Endothelial cell of umbilical vein (primary cell): Measurements from ENCODE around the gene CBX4. TPM values are rescaled to one million over a fixed set of nuclear protein-coding genes. Genes with fewer than 3 reads are reported as not detected.

ENCODE experiments used
- BruUV-seq: library from RNA; stranded (reverse); fragments of 400-500 nt; replicated peaks from 2 replicates; lab custom pipeline; 2021; lab: Mats Ljungman, UMichigan
- CTCF ChIA-PET: fragments of 300-600, 350-600 bp; sonication (Branson Sonifier 250); formaldehyde crosslinking; loops from one replicate; lab custom pipeline; 2021; ENCODE audit warnings: antibody characterized with exemption, inconsistent platforms; lab: Charles Lee
- POLR2A ChIA-PET: fragments of 300-600, 350-600 bp; sonication (Branson Sonifier 250); formaldehyde crosslinking; loops from one replicate; lab custom pipeline; 2021; ENCODE audit warnings: antibody characterized with exemption, inconsistent platforms; lab: Charles Lee
- DNase-seq: peaks from one replicate; pipeline ENCODE4 v3.0.0-alpha.2; 2011; ENCODE audit warnings: low read depth, low spot score
- FAIRE-seq: peaks from 2 replicates; lab custom pipeline; 2011; peaks lifted over from hg19 to GRCh38; lab: Jason Lieb, UNC
- H2AFZ ChIP-seq: 2 replicates; pipeline ENCODE4 v1.6.0; 2012; ENCODE audit warnings: low read depth, low read length, control low read depth, inconsistent platforms
- H3K27ac ChIP-seq: 2 replicates; pipeline ENCODE4 v1.5.1; 2011; ENCODE audit warnings: low read depth, mild to moderate bottlenecking, control low read depth, low read length, moderate library complexity; ENCODE audit not compliant: insufficient read depth
- H3K27me3 ChIP-seq, 2 experiments: 2 replicates each; pipeline versions ENCODE4 v1.6.0 to v1.6.1; 2011; ENCODE audit warnings: low read length in 2 of 2, mixed read lengths in 1 of 2; ENCODE audit not compliant: control insufficient read depth in 2 of 2, insufficient read depth in 2 of 2
- H3K36me3 ChIP-seq, 2 experiments: 2 replicates in 1 of 2; 3 replicates in 1 of 2; pipeline ENCODE4 v1.5.1; 2011; ENCODE audit warnings: low read length in 2 of 2, mild to moderate bottlenecking in 1 of 2, moderate library complexity in 1 of 2; ENCODE audit not compliant: control insufficient read depth in 2 of 2, insufficient read depth in 2 of 2; ENCODE audit errors: extremely low read depth in 1 of 2
- H3K4me1 ChIP-seq: 3 replicates; pipeline ENCODE4 v1.5.1; 2011; ENCODE audit warnings: mild to moderate bottlenecking, low read length; ENCODE audit not compliant: control insufficient read depth, insufficient read depth; ENCODE audit errors: extremely low read depth
- H3K4me2 ChIP-seq: 2 replicates; pipeline ENCODE4 v1.6.1; 2011; ENCODE audit warnings: low read length, control low read depth, mixed read lengths; ENCODE audit not compliant: insufficient read depth
- H3K4me3 ChIP-seq, 3 experiments: fragments of 200-600 bp in 1 of 3; sonication (generic), shearing (Covaris generic) in 1 of 3; replicated peaks in 1 of 3; 2 replicates each; pipeline ENCODE4 v1.5.1; 2011 to 2016; ENCODE audit warnings: control low read depth in 3 of 3, low read length in 3 of 3, mild to moderate bottlenecking in 2 of 3, inconsistent platforms in 1 of 3, low read depth in 1 of 3, moderate library complexity in 1 of 3; ENCODE audit not compliant: insufficient read depth in 1 of 3
- H3K79me2 ChIP-seq: 2 replicates; pipeline ENCODE4 v1.6.0; 2012; ENCODE audit warnings: low read length, inconsistent platforms; ENCODE audit not compliant: control insufficient read depth, insufficient read depth
- H3K9ac ChIP-seq: replicated peaks from 2 replicates; pipeline ENCODE3; 2011; ENCODE audit warnings: low read length, control low read depth; ENCODE audit not compliant: insufficient read depth; ENCODE audit errors: extremely low read depth
- H3K9me1 ChIP-seq: replicated peaks from 3 replicates; pipeline ENCODE4 v1.6.0; 2011; ENCODE audit warnings: mild to moderate bottlenecking, low read length; ENCODE audit not compliant: control insufficient read depth, insufficient read depth; ENCODE audit errors: extremely low read depth
- H3K9me3 ChIP-seq: replicated peaks from 2 replicates; pipeline ENCODE4 v1.5.1; 2012; ENCODE audit warnings: low read length, inconsistent platforms; ENCODE audit not compliant: control insufficient read depth, insufficient read depth
- H4K20me1 ChIP-seq: replicated peaks from 2 replicates; pipeline ENCODE3; 2011; ENCODE audit warnings: mild to moderate bottlenecking, low read length; ENCODE audit not compliant: control insufficient read depth, insufficient read depth; ENCODE audit errors: extremely low read depth
- CTCF ChIP-seq, 2 donors: IDR thresholded peaks; 1 replicate in 1 of 2; 2 replicates in 1 of 2; pipeline ENCODE4 v1.5.1; 2011; ENCODE audit warnings: low read length in 2 of 2, mild to moderate bottlenecking in 2 of 2, moderate library complexity in 2 of 2, control low read depth in 1 of 2, inconsistent platforms in 1 of 2, low read depth in 1 of 2; ENCODE audit not compliant: insufficient read depth in 1 of 2; ENCODE audit errors: extremely low read depth in 1 of 2
- EZH2 ChIP-seq: IDR thresholded peaks from 2 replicates; pipeline ENCODE4 v1.6.1; 2012; ENCODE audit warnings: borderline replicate concordance, low read depth, mild to moderate bottlenecking, moderate library complexity, low read length, inconsistent platforms; ENCODE audit not compliant: severe bottlenecking
- FOS ChIP-seq: IDR thresholded peaks from 2 replicates; pipeline ENCODE4 v1.6.1; 2011; ENCODE audit warnings: mild to moderate bottlenecking, low read length, moderate library complexity, borderline replicate concordance; ENCODE audit not compliant: insufficient read depth
- GATA2 ChIP-seq: IDR thresholded peaks from 2 replicates; pipeline ENCODE4 v1.7.0; 2011; ENCODE audit warnings: low read depth, mild to moderate bottlenecking, moderate library complexity, mixed read lengths, low read length; ENCODE audit not compliant: insufficient read length, insufficient read depth
- JUN ChIP-seq: IDR thresholded peaks from 2 replicates; pipeline ENCODE4 v1.6.1; 2011; ENCODE audit warnings: borderline replicate concordance, low read depth; ENCODE audit not compliant: insufficient read length, insufficient read depth
- MYC ChIP-seq: IDR thresholded peaks from one replicate; pipeline ENCODE4 v1.6.1; 2011; ENCODE audit warnings: mild to moderate bottlenecking, low read depth, low read length
- POLR2A ChIP-seq: IDR thresholded peaks from 2 replicates; pipeline ENCODE4 v1.6.1; 2012; ENCODE audit warnings: low read depth, mild to moderate bottlenecking, control low read depth, low read length
- POLR2AphosphoS5 ChIP-seq: IDR thresholded peaks from 2 replicates; pipeline ENCODE4 v1.6.1; 2012; ENCODE audit warnings: low read depth, mild to moderate bottlenecking, control low read depth, low read length, moderate library complexity; ENCODE audit not compliant: insufficient read depth
- dilution Hi-C: fragments of 300-500 bp; cut with MboI; formaldehyde crosslinking; loops from one replicate; pipeline ENCODE4 v1.15.0; 2019; ENCODE audit warnings: low sequenced_read_pairs; ENCODE audit not compliant: extremely low pct_ligation_motif_present
- intact Hi-C: fragments of 100-400 bp; cut with micrococcal nuclease; formaldehyde crosslinking; loops from one replicate; pipeline ENCODE4 v1.10.0; 2022
- polyA plus RNA-seq, 4 experiments: library from polyadenylated mRNA; depleted of rRNA in 3 of 4; stranded (reverse) in 3 of 4; unstranded in 1 of 4; fragments of >200 nt; gene quantifications; 2 replicates each; pipeline versions ENCODE4 v1.2.1 to v1.2.3, GENCODE V29; 2011 to 2012; ENCODE audit warnings: missing spikeins in 1 of 4
- total RNA-seq: library from RNA; stranded (reverse); gene quantifications from 2 replicates; pipeline ENCODE4 v1.2.3, GENCODE V29; 2021
- TF ChIP-seq, protein P1 (sequence below): IDR thresholded peaks from 2 replicates; pipeline ENCODE4 v1.6.1; 2011; ENCODE audit not compliant: insufficient read depth, insufficient read length

The CBX4 gene
- total and polyA plus RNA-seq, 2 donors (not counting 3 experiments of a cell fraction or from before 2014, with no cell fraction given): 7.0 to 12.3 TPM

GRCh38 chr17:79864147-79864546 lies 24.9 kb upstream of the CBX4 start:
- Histone ChIP-seq H3K4me2 (no peak overlapping the region), H3K9ac (no peak overlapping the region), H3K27ac (no peak overlapping the region), H3K9me3 (no peaks in the 10 kb centered on the region), H3K27me3 (peaks cover 0 to 5% of the 10 kb centered on the region in 2 experiments), H3K4me1 (no peaks in the 10 kb centered on the region), H3K79me2 (no peaks in the 10 kb centered on the region), H2AFZ (no peak overlapping the region), H3K36me3 (no peaks in the 10 kb centered on the region), H3K9me1 (no peaks in the 10 kb centered on the region), H3K4me3 (no peak overlapping the region), H4K20me1 (no peaks in the 10 kb centered on the region)
- POLR2A ChIA-PET: no interaction called here
- TF ChIP-seq CTCF (IDR thresholded peaks at IDR 0.05; ENCODE audit: extremely low read depth in 1 of 2, insufficient read depth in 1 of 2, low read depth in 1 of 2, low read length in 2 of 2): no peak
- TF ChIP-seq JUN: no peak
- TF ChIP-seq FOS: no peak
- no peak for TF ChIP-seq EZH2
- no peak for TF ChIP-seq GATA2
- no peak for TF ChIP-seq POLR2AphosphoS5
- TF ChIP-seq, protein P1, sequence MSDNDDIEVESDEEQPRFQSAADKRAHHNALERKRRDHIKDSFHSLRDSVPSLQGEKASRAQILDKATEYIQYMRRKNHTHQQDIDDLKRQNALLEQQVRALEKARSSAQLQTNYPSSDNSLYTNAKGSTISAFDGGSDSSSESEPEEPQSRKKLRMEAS: no peak
- TF ChIP-seq POLR2A: no peak
- TF ChIP-seq MYC: no peak
- CTCF ChIA-PET: interaction anchor here (1.2 to 1.4 kb wide), 3 partner anchors 9 to 19 kb away, joined by 3 to 9 read pairs (median 4); no protein-coding TSS in a partner anchor
- FAIRE-seq: no peak
- DNase-seq: no peak
- dilution Hi-C loops: no loop called here
- intact Hi-C loops: no loop called here
- no TSS peak for BruUV-seq
